Panc1 (cell line): ENCODE data around the gene WIZ. TPM values are rescaled to one million over a fixed set of nuclear protein-coding genes. Genes with fewer than 3 reads are reported as not detected.

Experiments
- ATAC-seq: fragments of 200-7000 bp; cut with Tn5 transposase; 2 replicates; pipeline ENCODE4 v1.9.1; 2020; ENCODE audit warnings: mild to moderate bottlenecking, moderate library complexity
- BruUV-seq: library from RNA; stranded (reverse); fragments of 400-500 nt; replicated peaks from 2 replicates; lab custom pipeline; 2021; lab: Mats Ljungman, UMichigan
- CTCF ChIA-PET: fragments of 300-600 bp; sonication (Branson Sonifier 250); formaldehyde crosslinking; loops from one replicate; lab custom pipeline; 2022; ENCODE audit warnings: antibody characterized with exemption; lab: Charles Lee
- POLR2A ChIA-PET: fragments of 300-600 bp; sonication (Branson Sonifier 250); formaldehyde crosslinking; loops from one replicate; lab custom pipeline; 2022; ENCODE audit warnings: antibody characterized with exemption; lab: Charles Lee
- DNase-seq: peaks from one replicate; pipeline ENCODE4 v3.0.0-alpha.2; 2010; ENCODE audit warnings: low read depth, low spot score
- H3K27ac ChIP-seq: 2 replicates; pipeline ENCODE4 v1.5.1; 2011; ENCODE audit warnings: mild to moderate bottlenecking, low read length, inconsistent platforms
- H3K27me3 ChIP-seq: fragments of 200-500 bp; sonication (Bioruptor generic); 2 replicates; pipeline ENCODE4 v1.6.0; 2014; ENCODE audit warnings: low read length, inconsistent platforms; ENCODE audit not compliant: control insufficient read depth, insufficient read depth
- H3K36me3 ChIP-seq: fragments of 200-500 bp; sonication (Bioruptor generic); 2 replicates; pipeline ENCODE4 v1.5.1; 2014; ENCODE audit warnings: inconsistent platforms, mild to moderate bottlenecking, low read length, moderate library complexity; ENCODE audit not compliant: control insufficient read depth, insufficient read depth
- H3K4me1 ChIP-seq: 2 replicates; pipeline ENCODE4 v1.5.1; 2011; ENCODE audit warnings: inconsistent platforms, mild to moderate bottlenecking, low read length, moderate library complexity; ENCODE audit not compliant: control insufficient read depth, insufficient read depth
- H3K4me3 ChIP-seq, 2 experiments: 2 replicates each; pipeline ENCODE4 v1.5.1; 2011 to 2012; ENCODE audit warnings: low read depth in 2 of 2, low read length in 2 of 2, mild to moderate bottlenecking in 2 of 2, inconsistent platforms in 1 of 2, moderate library complexity in 1 of 2
- H3K9me3 ChIP-seq: fragments of 200-500 bp; sonication (Bioruptor generic); 2 replicates; pipeline ENCODE4 v1.5.1; 2014; ENCODE audit warnings: low read depth, mild to moderate bottlenecking, inconsistent platforms, low read length, moderate library complexity; ENCODE audit not compliant: control insufficient read depth, insufficient read depth
- POLR2AphosphoS5 ChIP-seq: IDR thresholded peaks from 2 replicates; pipeline ENCODE4 v1.6.1; 2012; ENCODE audit warnings: mild to moderate bottlenecking, low read depth, low read length, moderate library complexity
- SIN3A ChIP-seq: IDR thresholded peaks from 2 replicates; pipeline ENCODE4 v1.6.1; 2012; ENCODE audit warnings: low read depth, mild to moderate bottlenecking, low read length, moderate library complexity, borderline replicate concordance; ENCODE audit not compliant: insufficient read depth
- TCF7L2 ChIP-seq: IDR thresholded peaks from 2 replicates; pipeline ENCODE4 v1.6.1; 2011; ENCODE audit warnings: mild to moderate bottlenecking, low read depth, low read length, inconsistent platforms
- in situ Hi-C: cut with HindIII; loops from 2 replicates; pipeline ENCODE4 v1.10.0; 2016; ENCODE audit warnings: low sequenced_read_pairs, low pct_unique_long_range_greater_than_20kb
- intact Hi-C: fragments of 100-400 bp; cut with micrococcal nuclease; formaldehyde crosslinking; loops from one replicate; pipeline ENCODE4 v1.10.0; 2022; ENCODE audit not compliant: unreplicated experiment
- total RNA-seq: library from RNA; stranded (reverse); gene quantifications from one replicate; pipeline ENCODE4 v1.2.1, GENCODE V29; 2021; ENCODE audit not compliant: unreplicated experiment
- TF ChIP-seq, protein P1 (sequence below), 2 experiments: IDR thresholded peaks; 2 replicates each; pipeline ENCODE4 v1.6.1; 2011 to 2012; ENCODE audit warnings: low read depth in 2 of 2, control low read depth in 1 of 2, low read length in 1 of 2, mild to moderate bottlenecking in 1 of 2, moderate library complexity in 1 of 2; ENCODE audit not compliant: insufficient read depth in 1 of 2
- TF ChIP-seq, protein P2 (sequence below): fragments of 450-650 bp; IDR thresholded peaks from 2 replicates; pipeline ENCODE4 v1.5.1; 2017; ENCODE audit warnings: mild to moderate bottlenecking

The WIZ gene
- total RNA-seq, 1 experiment from 2014 or later, result 41.9 TPM

- H3K4me3 ChIP-seq, result no peak overlapping the region
- in situ Hi-C loops, result no loop called here
- DNase-seq (no peak), ATAC-seq (no peak)
- BruUV-seq, result no TSS peak
- TF ChIP-seq, protein P1, sequence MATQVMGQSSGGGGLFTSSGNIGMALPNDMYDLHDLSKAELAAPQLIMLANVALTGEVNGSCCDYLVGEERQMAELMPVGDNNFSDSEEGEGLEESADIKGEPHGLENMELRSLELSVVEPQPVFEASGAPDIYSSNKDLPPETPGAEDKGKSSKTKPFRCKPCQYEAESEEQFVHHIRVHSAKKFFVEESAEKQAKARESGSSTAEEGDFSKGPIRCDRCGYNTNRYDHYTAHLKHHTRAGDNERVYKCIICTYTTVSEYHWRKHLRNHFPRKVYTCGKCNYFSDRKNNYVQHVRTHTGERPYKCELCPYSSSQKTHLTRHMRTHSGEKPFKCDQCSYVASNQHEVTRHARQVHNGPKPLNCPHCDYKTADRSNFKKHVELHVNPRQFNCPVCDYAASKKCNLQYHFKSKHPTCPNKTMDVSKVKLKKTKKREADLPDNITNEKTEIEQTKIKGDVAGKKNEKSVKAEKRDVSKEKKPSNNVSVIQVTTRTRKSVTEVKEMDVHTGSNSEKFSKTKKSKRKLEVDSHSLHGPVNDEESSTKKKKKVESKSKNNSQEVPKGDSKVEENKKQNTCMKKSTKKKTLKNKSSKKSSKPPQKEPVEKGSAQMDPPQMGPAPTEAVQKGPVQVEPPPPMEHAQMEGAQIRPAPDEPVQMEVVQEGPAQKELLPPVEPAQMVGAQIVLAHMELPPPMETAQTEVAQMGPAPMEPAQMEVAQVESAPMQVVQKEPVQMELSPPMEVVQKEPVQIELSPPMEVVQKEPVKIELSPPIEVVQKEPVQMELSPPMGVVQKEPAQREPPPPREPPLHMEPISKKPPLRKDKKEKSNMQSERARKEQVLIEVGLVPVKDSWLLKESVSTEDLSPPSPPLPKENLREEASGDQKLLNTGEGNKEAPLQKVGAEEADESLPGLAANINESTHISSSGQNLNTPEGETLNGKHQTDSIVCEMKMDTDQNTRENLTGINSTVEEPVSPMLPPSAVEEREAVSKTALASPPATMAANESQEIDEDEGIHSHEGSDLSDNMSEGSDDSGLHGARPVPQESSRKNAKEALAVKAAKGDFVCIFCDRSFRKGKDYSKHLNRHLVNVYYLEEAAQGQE (IDR thresholded peaks at IDR 0.05; ENCODE audit: insufficient read depth in 1 of 2, low read depth in 2 of 2, low read length in 1 of 2), result no peak
- TF ChIP-seq TCF7L2 (no peak), POLR2AphosphoS5 (no peak)
- TF ChIP-seq, protein P2, sequence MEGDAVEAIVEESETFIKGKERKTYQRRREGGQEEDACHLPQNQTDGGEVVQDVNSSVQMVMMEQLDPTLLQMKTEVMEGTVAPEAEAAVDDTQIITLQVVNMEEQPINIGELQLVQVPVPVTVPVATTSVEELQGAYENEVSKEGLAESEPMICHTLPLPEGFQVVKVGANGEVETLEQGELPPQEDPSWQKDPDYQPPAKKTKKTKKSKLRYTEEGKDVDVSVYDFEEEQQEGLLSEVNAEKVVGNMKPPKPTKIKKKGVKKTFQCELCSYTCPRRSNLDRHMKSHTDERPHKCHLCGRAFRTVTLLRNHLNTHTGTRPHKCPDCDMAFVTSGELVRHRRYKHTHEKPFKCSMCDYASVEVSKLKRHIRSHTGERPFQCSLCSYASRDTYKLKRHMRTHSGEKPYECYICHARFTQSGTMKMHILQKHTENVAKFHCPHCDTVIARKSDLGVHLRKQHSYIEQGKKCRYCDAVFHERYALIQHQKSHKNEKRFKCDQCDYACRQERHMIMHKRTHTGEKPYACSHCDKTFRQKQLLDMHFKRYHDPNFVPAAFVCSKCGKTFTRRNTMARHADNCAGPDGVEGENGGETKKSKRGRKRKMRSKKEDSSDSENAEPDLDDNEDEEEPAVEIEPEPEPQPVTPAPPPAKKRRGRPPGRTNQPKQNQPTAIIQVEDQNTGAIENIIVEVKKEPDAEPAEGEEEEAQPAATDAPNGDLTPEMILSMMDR, result no peak
- no peaks in the 10 kb centered on the region for H3K9me3 ChIP-seq
- peaks cover 9% of the 10 kb centered on the region; the same call in 1 of the 2 replicates for H3K36me3 ChIP-seq
- peaks cover 13% of the 10 kb centered on the region for H3K4me1 ChIP-seq
- POLR2A ChIA-PET, result no interaction called here
- no peaks in the 10 kb centered on the region for H3K27me3 ChIP-seq
- H3K27ac ChIP-seq, result no peak overlapping the region
- CTCF ChIA-PET, result no interaction called here
- intact Hi-C loops, result no loop called here
Observed at GRCh38 chr19:15421136-15421695, 28.5 kb downstream of the WIZ start.

DNA sequence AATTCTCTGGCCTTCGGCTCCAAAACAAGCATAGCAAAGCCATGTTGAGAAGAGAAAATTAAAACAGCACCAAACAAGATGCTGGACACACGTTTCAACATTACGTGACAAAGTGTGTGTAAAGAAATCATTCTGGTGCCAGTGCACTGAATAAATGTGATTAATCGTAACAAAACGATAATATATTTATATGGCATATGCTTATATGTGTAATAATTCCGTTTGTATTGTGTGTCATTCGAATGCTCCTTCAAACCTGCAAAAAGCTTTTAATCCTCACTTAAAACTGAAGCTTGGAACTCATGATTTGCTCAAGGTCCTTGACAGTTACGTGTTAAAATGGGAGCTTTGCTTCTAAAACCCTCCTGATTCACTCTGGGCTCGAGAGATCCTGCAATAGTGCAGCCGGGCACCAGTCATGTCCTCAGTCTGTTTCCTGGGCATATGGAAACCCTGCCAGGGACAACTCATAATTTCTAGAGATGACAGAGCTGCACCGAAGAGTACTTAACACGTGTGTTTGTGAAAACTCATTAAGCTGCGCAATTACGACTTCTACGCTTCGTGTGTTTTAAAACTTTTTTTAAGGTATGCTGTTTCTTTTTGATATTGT, 30.2 kb downstream of the WIZ start:
- Histone ChIP-seq H3K27ac (peak overlapping the region; percentile 75), H3K4me1 (peaks cover 13% of the 10 kb centered on the region), H3K27me3 (no peaks in the 10 kb centered on the region), H3K36me3 (peaks cover 9% of the 10 kb centered on the region; the same call in 1 of the 2 replicates), H3K4me3 (peak overlapping the region; percentile 70 to 97), H3K9me3 (no peaks in the 10 kb centered on the region)
- in situ Hi-C loops (no loop called here), intact Hi-C loops (loop anchor here (5.0 kb wide), 1 partner anchor 138 kb away; no protein-coding TSS in a partner anchor)
- ChIA-PET POLR2A (interaction anchor here (0.8 kb wide), 1 partner anchor 39 kb away, joined by 4 read pairs; no protein-coding TSS in a partner anchor), CTCF (interaction anchor here (0.5 to 2.2 kb wide), 5 partner anchors 10 to 136 kb away, joined by 3 to 23 read pairs (median 3); no protein-coding TSS in a partner anchor)
- ATAC-seq, result no peak
- DNase-seq, result no peak
- BruUV-seq, result no TSS peak
- TF ChIP-seq, protein P1 (IDR thresholded peaks at IDR 0.05; ENCODE audit: insufficient read depth in 1 of 2, low read depth in 2 of 2, low read length in 1 of 2), result no peak
- TF ChIP-seq, protein P2, result no peak
- TF ChIP-seq SIN3A, result no peak
- no peak for TF ChIP-seq TCF7L2
- TF ChIP-seq POLR2AphosphoS5, result no peak
